ENCODE results near the gene PCDH15. TPM values are rescaled to one million over a fixed set of nuclear protein-coding genes. Genes with fewer than 3 reads are reported as not detected.
A peak's percentile ranks its signal among the peaks of the same experiment; 100 is the strongest.

The PCDH15 gene
- polyA plus RNA-seq, 1 of the 3 experiments (the other 2 are of a cell fraction): 0.03 TPM

- no peaks in the 10 kb centered on the region for H4K20me1 ChIP-seq (ENCODE audit: insufficient read depth)
- ChIA-PET POLR2A (no interaction called here), CTCF (interaction anchor here (0.6 to 2.5 kb wide), 11 partner anchors 8 to 1630 kb away, joined by 3 to 7 read pairs (median 3); no protein-coding TSS in a partner anchor)
- H3K36me3 ChIP-seq (replicated peaks in 1 of 2; ENCODE audit: control insufficient read depth in 1 of 2, insufficient read depth in 2 of 2, low read length in 1 of 2): no peaks in the 10 kb centered on the region
- no peak overlapping the region for H3K27ac ChIP-seq (ENCODE audit: low read depth in 2 of 2, low read length in 1 of 2)
- no peak for TF ChIP-seq TCF12 (IDR thresholded peaks at IDR 0.05)
- TF ChIP-seq PBX3 (IDR thresholded peaks at IDR 0.05): no peak
- TF ChIP-seq IRF3 (IDR thresholded peaks at IDR 0.05; ENCODE audit: low read depth, low read length): no peak
- no peak for TF ChIP-seq RFX5 (IDR thresholded peaks at IDR 0.05; ENCODE audit: low read length)
- TF ChIP-seq TAF1 (IDR thresholded peaks at IDR 0.05; ENCODE audit: borderline replicate concordance, low read depth, low read length): no peak
- TF ChIP-seq EZH2phosphoT487 (IDR thresholded peaks at IDR 0.05; ENCODE audit: borderline replicate concordance, low read depth): no peak
- no peak for TF ChIP-seq GABPA (IDR thresholded peaks at IDR 0.05; ENCODE audit: low read depth)
- TF ChIP-seq EP300 (IDR thresholded peaks at IDR 0.05; ENCODE audit: borderline replicate concordance in 1 of 2, low read depth in 1 of 2, low read length in 1 of 2): no peak
- peak; percentile 47; the same call in 1 of the 2 replicates for TF ChIP-seq SMC3 (IDR thresholded peaks at IDR 0.05; ENCODE audit: low read depth, low read length)
- TF ChIP-seq ZBTB33 (IDR thresholded peaks at IDR 0.05; ENCODE audit: borderline replicate concordance, low read depth): no peak
- TF ChIP-seq USF2 (IDR thresholded peaks at IDR 0.05; ENCODE audit: borderline replicate concordance, low read depth, low read length): no peak
- peak; percentile 43 for TF ChIP-seq CTCF (IDR thresholded peaks at IDR 0.05)
- TF ChIP-seq MEF2A (IDR thresholded peaks at IDR 0.05; ENCODE audit: borderline replicate concordance, low read depth): no peak
- TF ChIP-seq RAD21 (IDR thresholded peaks at IDR 0.05; ENCODE audit: low read length): peak; percentile 70
- TF ChIP-seq TEAD4 (IDR thresholded peaks at IDR 0.05; ENCODE audit: borderline replicate concordance, insufficient read depth): no peak
- WGBS (ENCODE audit: low lambda C conversion rate): 22% methylated on average over 2 of the region's 2 CpGs
- no peaks in the 10 kb centered on the region for H3K9me2 ChIP-seq
- H3K9me3 ChIP-seq: no peaks in the 10 kb centered on the region
- H3K27me3 ChIP-seq (ENCODE audit: insufficient read depth): no peaks in the 10 kb centered on the region
- no peak overlapping the region for H2AFZ ChIP-seq (ENCODE audit: low read depth)
- DNase-seq: peak; percentile 29
- no peaks in the 10 kb centered on the region for H3K79me2 ChIP-seq (ENCODE audit: insufficient read depth)
- no peak overlapping the region for H3K4me2 ChIP-seq
- H3K4me3 ChIP-seq (ENCODE audit: low read depth in 2 of 2, low read length in 1 of 2): no peak overlapping the region
- H3K4me1 ChIP-seq (ENCODE audit: control insufficient read depth in 1 of 2, insufficient read depth in 2 of 2, low read depth in 1 of 2, low read length in 1 of 2): no peaks in the 10 kb centered on the region
- H3K9ac ChIP-seq: no peak overlapping the region
- no peaks in the 10 kb centered on the region for H3F3A ChIP-seq (replicated peaks; ENCODE audit: insufficient read depth)
These were observed 803.1 kb downstream of the PCDH15 start for GRCh38 chr10:53997953-53998352.
